HG02623 (cell line): ENCODE results near the gene NSMCE3.
A peak's percentile ranks its signal among the peaks of the same experiment; 100 is the strongest.
"Not testable (repeated sequence)": the region's sequence is repeated elsewhere in the genome, so short reads cannot be mapped to it uniquely, and the experiment has no call there.

ENCODE experiments used
- ATAC-seq: cut with Tn5 transposase; IDR thresholded peaks from one replicate; pipeline ENCODE4 v1.9.1; 2021; ENCODE audit warnings: moderate library complexity; ENCODE audit not compliant: unreplicated experiment

NSMCE3 gene

DNA sequence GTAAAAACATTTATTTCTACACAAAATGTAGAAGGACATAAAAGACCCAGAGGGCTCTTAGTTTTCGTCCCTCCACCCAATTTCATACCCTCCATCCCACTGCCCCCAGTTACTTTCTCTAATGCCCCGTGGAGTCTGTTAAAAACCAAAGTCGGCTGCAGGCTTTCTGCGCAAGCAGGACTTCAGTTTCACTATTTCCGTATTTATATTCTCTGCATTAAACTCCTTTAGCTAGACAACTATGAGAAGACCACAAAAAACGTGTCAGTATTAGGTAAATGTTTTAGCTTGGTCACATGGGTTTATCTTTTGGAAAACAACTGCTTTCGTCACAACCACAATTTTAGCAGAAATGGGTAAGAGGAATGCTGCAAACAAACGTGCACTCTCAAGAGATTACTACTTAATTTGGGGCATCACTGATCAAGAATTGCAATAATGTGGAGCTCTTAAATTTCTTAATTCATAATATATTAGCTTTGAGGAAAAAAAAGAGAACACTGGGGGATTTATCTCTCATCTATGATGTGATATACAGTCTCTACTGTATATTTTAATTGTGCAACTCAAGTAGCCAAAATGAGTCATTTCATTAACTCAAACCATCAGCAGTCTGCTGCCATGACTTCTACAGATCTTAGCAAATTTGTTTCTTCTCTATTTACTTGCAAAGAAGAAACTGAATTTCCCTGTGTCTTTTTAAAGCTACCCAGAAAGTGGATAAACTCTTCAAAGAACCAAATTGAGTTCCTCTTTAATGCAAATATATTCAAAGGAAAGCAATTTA lies 740 bp upstream of the NSMCE3 start:
- ATAC-seq = peak; percentile 8

DNA sequence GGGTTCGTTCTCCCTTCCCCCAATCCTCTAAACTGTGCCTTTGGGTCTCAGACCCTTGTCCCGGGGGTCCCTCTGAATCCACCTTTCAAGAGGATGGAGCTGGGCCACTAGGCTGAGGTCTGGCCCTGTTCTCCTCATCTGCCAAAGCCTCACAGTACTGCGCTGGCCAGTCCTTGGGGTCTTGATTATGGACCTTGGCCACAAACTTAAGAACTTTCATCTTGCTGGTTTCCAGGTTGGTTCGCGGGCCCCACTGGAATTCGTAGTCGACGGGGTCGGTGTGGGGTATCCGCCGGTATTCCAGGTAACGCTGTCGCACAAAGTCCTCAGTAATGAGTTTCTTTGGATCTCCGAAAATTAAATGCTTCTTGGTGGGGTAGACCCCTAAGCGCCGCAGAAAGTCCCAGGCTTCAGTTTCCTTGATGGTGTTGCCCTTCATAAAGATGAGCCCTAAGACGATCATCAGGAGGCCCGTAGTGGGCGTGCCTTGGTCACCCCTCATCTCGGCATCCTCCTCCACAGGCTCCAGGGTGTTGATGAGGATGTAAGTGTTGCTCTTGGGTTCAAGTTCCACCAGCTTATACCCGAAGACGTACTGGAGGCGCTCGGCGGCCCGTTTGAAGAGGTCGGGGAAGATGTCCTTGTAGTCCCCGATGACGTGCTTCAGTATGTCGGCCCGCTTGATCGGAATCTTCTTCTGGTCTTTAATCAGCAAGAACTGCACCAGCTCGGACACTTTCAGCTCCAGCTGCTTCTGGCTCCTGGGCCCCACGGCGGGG lies 727 bp downstream of the NSMCE3 start:
- peak; percentile 21 for ATAC-seq

DNA sequence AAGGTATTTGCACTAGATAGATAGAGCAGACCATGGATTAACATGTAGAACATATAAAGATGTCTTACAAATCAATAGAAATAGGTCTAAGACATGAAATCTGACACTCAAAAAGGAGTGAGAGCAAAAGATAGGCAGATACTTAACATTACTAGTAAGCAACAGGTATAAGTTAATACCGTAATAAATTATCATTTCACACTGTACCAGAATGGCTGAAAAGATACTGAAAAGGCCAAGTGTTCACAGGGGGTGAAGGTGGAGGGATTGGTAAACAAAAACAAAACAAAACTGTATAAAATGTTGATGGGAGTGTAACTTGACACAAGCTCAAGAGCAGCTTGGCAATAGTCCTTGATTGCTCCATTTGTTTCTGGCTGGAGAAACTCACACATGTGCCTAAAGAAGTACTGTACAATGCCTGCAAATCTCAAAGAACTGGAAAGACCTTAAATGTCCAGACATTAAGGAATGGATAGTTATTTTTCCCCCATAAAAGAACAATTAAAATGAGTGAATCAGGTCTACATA lies 3.5 kb downstream of the NSMCE3 start:
- no peak for ATAC-seq

DNA sequence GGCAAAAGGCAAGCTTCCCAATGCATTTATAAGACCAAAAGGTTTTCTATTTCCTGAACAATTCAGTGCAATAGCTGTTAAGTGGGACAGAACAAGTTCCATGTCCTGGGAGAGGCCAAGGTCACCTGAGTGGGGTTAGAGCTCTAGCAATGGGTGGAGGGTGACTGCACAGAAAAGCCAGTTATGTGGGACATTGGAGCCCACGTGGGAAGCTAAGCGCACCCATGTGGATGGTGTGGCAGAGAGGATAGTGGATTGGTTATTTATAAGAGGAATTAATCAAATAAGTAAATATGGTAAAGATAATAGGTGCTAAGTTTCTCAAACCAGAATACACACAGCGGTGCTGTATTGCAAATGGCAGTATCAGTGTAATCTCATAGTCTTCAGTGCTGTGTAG lies 6.3 kb downstream of the NSMCE3 start:
- no peak for ATAC-seq

DNA sequence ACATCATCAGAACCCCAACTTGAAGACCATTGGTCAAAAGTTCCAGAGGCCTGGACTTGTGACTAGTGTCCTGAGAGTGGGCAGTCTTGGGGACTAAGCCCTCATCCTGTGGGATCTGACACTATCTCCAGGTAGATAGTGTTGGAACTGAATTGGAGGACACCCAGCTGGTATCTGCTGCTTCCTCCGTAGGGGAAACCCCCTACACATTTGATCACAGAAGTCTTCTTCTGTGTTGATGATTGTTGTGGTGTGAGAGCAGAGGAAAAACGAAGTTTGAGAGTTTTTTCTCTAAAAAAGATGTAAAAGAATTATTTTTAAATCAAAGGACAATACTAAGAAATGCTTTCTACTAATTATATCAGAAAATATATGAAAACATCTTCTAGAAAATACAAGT lies 6.9 kb downstream of the NSMCE3 start:
- no peak for ATAC-seq

DNA sequence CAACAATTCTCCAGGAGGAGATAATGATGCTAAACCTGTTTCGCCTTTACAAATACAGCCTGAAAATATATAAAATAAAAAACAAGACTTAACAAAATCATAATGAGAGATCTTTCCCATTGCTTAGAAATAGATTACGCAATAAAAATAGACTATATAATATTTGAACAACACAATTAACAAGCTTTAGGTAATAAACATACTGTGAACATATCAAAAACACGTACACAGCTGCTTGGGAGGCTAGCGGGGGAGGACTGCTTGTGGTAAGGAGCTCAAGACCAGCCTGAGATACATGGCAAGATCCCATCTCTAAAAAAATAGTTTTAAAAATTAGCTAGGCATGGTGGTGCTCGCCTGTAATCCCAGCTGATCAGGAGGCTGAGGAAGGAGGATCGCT lies 8.7 kb downstream of the NSMCE3 start:
- ATAC-seq = no peak

DNA sequence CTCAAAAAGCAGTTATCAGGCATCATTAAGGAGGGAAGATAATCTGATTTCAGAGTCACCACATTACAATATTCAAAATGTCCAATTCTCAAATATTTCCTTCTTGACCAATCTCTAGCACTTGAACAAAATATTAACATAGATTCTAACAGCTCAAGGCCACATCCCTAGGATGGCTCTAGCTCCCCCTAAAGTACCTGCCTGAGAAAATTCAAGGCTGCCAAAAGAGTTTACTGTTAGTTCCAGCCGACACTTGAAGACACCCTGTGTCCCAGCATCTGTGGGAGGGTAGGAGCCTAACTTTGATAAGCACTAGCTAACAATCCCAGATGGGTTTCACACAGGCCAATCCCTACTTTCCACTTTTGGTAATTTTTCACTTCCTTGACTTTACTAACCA lies 10.4 kb downstream of the NSMCE3 start:
- no peak for ATAC-seq

DNA sequence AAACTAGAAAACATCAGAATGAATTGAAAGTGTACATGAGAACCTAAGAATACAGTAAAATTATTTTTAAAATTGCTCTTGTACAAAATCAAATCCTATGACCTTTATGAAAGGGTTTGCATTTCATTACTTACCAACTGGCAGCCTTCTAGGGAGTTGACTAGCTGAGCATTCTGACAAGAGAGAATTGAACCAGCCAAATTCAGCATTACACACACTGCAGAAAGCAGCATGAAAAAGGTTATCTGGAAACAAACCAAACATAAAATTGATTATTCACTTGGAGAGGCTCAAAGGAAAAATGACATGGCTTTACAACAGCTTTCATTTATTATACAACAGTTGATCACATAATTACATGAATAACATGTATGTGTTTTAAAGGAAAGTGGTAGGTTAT lies 17.4 kb downstream of the NSMCE3 start:
- no peak for ATAC-seq

DNA sequence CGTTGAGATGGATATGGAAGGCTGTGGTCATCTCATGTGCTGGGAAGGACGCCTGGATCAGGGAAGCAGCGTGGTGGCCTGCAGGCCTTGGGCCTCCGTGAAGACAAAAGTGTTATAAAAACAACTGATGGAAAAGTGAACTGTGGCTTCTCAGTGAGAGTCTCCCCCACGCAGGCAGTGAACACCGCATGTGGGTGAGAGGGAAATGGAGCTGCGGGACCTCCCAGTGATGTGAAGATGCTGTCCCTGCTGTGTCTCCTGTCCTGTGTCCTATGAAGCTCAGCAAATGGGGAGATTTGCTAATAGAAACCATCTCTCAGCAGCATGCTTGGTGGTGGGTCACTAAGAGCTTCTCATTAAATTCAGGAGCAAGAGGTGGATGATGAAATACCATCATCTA lies 25.1 kb downstream of the NSMCE3 start:
- ATAC-seq = no peak

DNA sequence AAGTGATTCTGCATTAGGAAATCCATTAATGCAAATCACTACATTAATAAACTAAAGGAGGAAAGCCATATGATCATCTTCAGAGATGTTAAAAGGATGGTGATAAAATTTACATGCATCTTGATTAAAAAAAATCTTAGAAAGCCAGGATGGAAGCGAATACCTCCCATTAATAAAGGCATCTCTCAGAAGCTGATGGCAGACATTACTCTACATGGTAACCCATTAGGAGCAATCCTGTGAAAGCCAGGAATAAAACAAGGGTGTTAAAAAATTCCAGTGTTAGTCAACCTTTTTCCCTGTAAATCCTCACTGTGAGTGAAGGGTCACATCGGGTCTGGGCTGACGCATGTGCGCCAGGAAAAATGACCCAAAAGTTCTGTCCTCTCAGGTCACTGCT lies 25.5 kb downstream of the NSMCE3 start:
- ATAC-seq = no peak

DNA sequence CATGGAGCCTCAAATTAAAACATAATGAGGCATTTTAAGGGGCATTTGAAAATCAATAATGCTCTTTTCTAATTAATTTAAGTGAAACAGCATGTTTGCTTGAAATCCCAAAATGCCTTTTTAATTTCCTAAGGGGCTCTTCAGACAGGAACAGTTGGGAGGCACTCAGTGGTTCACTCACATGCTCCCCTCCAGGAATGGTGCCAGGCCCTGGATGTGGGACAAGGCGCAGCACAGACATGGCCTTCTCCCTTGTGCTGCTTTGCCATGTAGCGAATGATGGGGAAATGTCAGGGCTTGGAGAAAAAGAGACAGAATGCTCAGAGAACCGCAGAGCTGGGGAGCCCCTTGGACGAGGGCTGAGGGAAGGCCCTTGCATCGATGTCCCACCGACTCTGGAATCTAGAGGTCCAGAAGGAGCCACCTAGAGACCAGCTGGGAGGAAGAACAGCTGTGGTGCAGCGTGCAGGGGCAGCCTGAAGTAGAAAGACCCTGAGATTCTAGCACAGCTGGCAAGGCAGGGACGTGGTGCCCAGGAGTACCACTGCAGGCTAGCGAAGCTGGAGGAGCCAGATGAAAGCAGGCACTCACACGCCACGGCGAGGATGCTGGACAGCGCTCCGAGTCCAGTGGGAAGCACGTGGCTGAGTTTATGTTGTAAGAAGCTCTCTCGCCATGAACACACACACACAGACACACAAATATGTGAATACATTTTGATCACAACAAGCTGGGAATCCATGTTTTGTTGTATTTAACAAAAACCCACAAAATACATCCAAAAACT lies 27.0 kb downstream of the NSMCE3 start:
- no peak for ATAC-seq

DNA sequence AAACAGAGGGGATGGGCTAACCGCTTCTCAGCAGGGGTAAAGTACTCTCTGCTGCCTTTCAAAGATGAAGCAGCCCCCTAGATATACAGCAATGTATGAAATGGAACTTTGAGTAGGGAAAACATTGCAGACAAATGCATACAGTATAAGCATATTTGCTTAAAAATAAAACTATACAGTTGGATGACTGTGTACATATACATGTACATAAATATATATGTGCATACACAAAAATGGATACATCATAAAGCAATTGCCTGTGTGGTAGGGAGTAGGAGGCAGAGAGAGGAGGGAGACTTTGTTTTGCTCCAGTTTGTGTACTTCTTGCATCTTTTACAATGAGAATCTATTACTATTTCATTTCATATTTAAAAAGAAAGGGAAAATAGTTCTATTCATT lies 28.4 kb downstream of the NSMCE3 start:
- no peak for ATAC-seq

DNA sequence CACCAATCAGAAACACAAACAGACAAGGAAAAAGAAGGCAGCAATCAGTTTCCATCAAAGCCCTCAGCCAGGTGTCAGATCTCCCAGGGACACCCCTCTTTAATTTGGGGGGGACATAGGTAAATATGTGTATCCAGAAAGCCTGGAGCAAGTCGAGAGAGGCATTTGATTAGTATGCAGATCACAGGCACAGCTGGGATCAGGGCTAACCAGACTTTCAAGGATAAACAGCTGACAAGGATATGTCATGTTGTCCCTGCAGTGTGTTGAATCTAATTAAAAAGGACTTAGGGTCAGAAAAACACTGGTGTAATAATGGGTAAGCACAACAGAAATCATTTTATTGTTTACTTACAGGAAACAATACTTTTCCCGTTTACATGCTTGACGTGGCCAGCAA lies 30.2 kb downstream of the NSMCE3 start:
- no peak for ATAC-seq

DNA sequence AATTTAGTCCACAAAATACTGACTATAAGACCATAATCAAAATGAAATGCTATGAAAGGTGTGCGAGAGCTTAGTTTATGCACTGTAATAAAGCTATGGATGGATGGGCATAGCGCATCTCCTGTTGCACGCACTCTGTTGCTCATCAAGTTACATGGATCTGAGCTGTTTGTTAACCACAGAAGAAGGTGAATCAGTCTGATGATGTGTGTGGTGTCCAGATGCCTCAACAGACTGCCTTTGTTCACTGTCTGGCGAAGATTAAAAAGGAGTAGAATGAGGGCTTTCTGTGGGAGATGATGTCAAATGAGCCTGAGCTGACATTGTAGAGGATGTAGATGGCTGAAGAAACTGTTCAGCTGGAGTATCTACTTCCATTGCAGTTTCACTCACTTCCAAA lies 36.1 kb downstream of the NSMCE3 start:
- no peak for ATAC-seq

DNA sequence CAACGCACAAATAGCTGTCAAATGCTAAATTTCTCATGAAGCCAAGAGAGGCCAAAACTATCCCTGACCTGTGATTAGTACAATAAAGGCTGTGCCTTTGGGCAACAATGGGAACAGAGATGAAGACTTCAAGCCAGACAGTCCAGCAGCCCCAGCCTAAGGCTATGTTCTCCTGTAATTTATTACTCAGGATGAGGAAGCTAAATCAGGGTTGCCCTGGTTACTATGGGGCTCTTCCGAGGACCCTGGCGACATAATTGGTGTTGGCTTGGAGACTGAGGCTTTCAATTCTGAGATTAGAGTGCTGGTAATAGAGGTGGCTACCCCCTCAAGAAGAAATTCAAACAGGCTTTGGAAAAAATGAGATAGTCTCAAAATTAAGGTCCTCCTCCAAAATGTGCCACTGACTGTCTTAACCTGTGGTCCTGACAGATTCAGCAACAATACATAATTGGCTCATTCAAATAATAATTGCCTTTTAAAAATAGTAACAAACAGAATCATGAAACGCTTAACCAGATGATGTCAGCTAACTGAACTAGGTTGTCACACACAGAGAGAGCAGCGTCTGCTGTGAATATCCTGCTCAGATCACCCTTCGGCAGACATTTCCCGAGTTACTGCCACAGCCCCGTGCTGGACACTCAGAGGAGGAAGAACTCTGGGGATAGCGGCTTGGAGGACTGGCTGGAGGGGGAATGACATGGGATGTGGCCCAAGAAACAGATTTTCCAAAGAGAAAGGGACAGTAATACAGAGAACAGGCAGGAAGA lies 43.0 kb downstream of the NSMCE3 start:
- ATAC-seq = no peak

DNA sequence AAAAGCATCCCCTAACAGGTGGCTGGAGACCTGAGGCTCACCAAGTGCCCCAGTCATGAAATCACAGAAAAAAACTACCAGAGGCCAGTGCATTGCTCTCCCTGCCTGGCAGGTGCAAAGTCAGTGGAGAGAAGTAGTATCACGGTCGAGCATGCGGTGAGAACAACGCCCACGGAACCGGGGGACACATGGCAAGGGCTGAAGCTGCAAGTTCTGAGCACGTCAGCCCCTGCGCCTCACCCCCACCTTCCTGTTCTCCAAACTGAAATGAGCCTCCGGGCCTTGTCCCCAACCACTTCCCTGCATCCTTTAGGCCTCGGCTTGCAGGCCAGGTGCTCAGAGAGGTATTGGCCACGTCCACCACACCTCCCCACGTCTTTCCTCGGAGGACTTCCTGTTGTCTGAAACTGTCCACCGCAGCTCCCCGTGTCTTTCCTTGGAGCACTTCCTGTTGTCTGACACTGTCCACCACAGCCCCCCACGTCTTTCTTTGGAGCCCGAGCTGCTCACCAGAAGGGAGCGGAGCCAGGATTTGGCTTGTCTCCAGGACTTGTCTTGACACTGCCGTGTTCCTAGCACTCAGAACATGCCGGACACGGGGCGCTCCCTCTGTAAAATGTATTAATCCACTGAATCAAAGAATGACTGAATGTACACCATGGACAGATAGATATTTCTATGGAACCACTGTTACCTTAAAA lies 43.9 kb downstream of the NSMCE3 start:
- no peak for ATAC-seq

DNA sequence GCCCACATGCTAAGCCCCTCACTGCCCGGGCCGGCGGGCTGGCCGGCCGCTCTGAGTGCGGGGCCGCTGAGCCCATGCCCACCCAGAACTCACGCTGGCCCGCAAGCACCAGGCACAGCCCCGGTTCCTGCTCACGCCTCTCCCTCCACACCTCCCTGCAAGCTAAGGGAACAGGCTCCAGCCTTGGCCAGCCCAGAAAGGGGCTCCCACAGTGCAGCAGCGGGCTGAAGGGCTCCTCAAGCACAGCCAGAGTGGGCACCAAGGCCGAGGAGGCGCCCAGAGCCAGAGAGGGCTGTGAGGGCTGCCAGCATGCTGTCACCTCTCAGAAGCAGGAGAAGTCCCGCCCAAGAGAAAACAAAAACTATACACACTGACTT lies 44.6 kb downstream of the NSMCE3 start:
- not testable (repeated sequence) for ATAC-seq

DNA sequence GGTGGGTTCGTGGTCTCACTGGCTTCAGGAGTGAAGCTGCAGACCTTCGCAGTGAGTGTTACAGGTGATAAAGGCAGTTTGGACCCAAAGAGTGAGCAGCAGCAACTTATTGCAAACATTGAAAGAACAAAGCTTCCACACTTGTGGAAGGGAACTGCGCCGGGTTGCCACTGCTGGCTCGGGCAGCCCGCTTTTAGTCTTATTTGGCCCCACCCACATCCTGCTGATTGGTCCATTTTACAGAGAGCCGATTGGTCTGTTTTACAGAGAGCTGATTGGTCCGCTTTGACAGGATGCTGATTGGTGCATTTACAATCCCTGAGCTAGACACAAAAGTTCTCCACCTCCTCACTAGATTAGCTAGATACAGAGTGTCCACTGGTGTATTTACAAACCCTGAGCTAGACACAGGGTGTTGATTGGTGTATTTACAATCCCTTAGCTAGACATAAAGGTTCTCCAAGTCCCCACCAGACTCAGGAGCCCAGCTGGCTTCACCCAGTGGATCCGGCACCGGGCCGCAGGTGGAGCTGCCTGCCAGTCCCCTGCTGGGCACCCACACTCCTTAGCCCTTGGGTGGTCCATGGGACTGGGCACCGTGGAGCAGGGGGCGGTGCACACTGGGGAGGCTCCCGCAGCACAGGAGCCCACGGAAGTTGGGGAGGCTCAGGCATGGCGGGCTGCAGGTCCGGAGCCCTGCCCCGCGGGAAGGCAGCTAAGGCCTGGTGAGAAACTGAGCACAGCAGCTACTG lies 45.2 kb downstream of the NSMCE3 start:
- not testable (repeated sequence) for ATAC-seq

DNA sequence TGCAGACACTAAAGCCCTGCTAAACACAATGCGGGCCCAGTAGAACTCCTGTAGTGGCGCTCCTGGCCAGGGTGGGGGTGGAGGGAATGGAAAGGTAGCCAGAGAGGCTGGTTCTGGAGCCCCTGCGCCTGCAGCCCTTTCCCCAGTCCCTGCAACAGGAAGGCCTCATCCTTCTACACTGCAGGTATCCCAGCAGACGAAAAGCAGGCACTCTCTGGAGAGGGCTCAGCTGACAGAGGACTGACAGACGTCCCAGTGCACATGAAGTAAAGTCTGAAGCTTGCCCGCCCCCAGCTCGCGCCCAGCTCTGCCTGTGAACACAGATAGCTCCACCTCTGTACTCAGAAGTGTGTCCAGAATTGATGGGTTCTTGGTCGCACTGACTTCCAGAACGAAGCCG lies 46.0 kb downstream of the NSMCE3 start:
- no peak for ATAC-seq
